DMS53 treated with DMSO at 0.1 percent for 48 hours (cell line): Measurements from ENCODE around the gene KCNJ12.
"Not testable (repeated sequence)": the region's sequence is repeated elsewhere in the genome, so short reads cannot be mapped to it uniquely, and the experiment has no call there.

Experiments used
- DNase-seq: peaks from one replicate; lab custom pipeline; 2025; ENCODE audit not compliant: unreplicated experiment; lab: John Stamatoyannopoulos, UW

Gene KCNJ12

DNA sequence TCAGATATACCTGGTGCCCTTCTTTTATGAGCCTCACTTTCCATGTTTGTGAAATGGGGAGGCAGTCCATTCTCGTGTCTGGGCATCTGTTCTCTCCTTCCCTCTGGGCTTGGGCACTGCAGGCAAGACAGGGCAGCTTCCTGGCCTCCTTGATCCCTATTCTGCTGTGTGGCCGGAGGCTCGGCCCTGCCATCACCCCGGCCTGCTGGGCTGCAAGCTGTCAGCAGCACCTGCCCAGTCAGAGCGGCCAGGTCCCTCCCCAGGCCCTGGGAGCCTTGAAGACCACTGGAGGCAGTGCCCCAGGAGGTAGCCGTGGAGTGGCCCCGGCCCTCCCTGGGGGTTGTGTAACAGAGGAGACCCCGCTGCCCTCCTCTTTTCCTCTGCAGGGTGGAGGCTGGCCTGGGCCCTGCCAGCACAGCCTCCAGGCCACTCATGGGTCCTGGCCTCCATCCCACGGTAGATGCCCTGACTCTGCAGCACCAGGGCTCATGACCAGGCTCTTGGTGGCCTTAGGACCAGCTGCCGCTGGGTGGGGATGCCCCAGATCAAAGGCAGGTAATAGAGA lies 9.2 kb downstream of the KCNJ12 start:
- no peak for DNase-seq

- DNase-seq = no peak
These were observed 11.5 kb downstream of the KCNJ12 start for GRCh38 chr17:21387616-21388015.

DNA sequence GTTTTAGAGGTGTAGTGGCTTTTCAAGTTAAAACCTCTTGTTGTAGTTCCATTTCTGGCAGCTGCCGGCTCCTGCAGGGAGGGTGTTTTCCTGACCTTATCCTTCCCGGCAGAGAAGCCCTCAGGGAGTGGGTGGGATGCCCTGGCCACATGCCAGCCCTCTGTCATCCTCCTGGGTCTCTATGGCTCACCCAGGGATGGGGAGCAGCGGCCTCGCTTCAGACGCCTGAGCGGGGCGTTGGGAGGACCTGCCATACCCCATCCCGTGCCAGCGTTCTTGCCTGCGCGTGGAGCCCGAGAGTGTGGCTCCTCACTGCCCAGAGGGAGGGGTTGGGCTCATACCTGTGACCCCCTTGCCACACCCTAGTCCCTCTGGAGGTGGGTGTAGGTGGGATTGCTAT lies 11.9 kb downstream of the KCNJ12 start:
- DNase-seq = no peak

- no peak for DNase-seq
These were observed 12.8 kb downstream of the KCNJ12 start for GRCh38 chr17:21388944-21389343.

DNA sequence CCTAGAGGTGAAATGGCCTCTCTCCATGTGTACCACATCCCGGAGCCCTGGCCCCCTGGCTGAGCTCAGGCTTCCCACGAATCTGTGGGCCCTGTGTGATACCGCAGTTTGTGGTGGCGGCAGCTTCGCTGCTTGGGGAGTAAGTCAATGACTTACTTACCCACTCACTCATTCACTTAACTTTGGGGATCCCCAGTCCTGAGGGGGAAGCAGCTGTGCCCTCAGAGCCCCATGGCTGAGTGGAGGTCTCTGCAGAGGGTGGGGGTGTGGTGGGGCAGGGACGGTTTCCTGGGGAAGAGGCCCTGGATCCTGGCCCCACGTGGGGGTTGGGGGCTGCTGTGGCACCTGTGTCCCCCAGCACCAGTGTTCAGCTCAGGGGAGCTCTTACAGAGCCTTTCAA lies 13.2 kb downstream of the KCNJ12 start:
- DNase-seq = no peak

DNA sequence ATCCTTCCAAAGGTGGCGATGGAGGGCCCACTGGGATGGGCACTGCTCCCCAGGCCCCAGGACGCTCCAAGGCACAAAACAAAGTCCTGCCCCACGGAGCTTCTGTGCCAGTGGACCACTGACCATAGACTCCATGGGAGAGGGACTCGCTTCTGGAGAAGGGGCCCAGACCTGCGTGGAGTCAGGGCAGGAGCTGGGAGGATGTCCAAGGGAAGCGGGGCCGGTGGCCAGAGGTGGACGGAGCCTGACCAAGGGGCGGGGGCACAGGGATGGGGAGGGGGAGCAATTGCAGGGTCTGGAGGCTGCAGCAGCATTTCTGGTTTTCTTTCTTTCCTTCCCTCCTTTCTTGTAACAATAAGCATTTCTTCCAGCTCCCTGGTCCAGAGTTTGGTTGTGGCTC lies 14.1 kb downstream of the KCNJ12 start:
- no peak for DNase-seq

- no peak for DNase-seq
These were observed 16.1 kb downstream of the KCNJ12 start for GRCh38 chr17:21392266-21392665.

- no peak for DNase-seq
These were observed 18.1 kb downstream of the KCNJ12 start for GRCh38 chr17:21394265-21394664.

DNA sequence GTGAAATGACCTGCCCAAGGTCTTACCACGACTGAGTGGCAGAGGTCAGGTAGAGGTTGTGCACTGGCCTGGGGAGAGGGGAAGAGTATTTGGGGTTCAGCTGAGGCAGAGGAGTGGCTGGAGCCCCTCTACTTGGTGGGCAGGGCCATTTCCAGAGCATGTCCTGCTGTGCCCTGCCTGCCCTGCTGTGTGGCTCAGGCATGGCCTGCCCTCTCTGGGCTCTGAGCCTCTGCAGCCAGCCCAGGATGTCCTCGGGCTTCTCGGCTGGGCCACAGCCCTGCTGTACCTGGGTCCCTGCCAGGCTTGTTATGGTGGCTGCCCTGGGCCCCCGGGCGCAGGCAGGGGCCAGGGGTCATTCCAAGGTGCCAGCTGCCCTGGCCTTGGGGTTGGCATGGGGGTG lies 19.6 kb downstream of the KCNJ12 start:
- no peak for DNase-seq

- DNase-seq = no peak
These were observed 20.1 kb downstream of the KCNJ12 start for GRCh38 chr17:21396237-21396636.

DNA sequence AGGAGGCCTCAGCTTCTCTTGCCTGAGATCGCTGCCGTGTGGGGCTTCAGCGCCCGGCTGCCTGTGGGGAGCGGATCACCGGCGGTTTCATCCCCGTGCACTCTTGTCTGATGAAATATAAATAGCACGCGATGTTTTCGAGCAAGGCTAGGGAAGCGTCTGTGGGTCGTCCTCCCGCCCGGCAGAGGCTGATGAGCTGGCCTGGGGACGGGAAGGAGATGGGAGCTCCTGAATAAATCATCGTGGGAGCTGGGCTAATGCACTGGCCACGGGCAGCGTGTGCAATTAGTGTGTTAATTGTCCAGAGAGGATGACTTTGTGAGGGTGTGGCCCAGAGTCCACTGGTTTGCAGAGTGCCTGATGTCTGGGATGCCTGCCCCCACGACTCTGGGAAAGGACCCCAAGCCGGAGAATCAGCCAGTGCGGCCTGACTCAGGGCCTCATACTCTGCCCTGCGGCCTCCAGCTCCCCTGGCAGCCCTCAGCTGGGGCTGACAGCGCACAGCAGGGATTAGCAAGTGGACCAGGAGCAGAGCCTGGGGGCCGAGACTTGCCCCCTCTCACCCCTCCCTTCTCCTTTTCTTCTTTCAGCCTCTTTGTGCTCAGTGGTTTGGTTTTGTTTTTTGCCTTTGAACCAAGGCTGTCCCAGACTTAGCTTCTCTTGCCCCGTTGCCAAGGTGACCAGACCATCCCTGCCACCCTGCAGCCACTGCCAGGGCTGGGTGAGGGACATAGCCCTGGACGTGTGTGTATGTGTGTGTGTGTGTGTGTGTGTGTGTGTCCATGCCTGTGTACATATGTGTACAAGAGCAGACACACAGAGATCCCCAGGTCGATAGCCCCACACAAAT lies 21.4 kb downstream of the KCNJ12 start:
- no peak for DNase-seq

- no peak for DNase-seq
These were observed 23.5 kb downstream of the KCNJ12 start for GRCh38 chr17:21399474-21400186.

GRCh38 chr17:21400187-21400569 lies 24.0 kb downstream of the KCNJ12 start:
- not testable (repeated sequence) for DNase-seq

DNA sequence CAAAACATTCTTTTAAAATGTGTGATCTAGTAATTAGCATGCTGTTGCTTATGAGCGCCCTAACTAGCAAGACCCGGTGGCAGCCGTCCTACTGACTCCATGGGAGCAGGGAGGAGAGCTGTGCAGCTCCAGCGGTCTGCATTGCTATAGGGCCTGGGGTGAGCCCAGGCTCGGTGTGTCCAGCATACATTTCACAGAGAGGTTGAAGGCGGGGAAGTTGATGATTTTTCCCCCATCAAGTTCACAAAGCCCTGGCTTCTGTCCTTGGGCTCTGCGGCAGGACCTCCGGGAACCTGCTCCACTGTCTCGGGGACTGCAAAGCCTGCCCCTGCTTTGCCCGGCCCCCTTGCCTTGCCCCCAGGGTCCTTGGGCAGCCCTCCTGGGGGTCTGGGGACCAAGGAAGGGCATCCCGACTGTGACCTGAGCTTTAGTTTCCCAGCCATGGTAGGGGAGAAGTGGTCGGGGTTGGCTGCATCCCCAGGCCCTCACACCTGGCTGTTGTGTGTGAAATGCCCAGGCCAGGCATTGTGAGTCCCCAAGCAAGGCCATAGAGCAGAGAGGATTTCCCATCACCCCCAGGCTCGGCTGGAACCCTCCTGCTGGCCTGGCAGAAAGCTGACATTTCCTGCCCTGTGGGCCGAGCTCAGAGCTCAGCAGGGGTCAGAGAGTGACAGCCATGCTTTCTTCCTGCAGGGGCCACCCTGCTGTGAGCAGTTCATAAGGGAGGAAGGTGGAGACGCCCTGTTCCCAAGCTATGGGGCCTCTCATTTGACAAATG lies 24.8 kb downstream of the KCNJ12 start:
- no peak for DNase-seq

DNA sequence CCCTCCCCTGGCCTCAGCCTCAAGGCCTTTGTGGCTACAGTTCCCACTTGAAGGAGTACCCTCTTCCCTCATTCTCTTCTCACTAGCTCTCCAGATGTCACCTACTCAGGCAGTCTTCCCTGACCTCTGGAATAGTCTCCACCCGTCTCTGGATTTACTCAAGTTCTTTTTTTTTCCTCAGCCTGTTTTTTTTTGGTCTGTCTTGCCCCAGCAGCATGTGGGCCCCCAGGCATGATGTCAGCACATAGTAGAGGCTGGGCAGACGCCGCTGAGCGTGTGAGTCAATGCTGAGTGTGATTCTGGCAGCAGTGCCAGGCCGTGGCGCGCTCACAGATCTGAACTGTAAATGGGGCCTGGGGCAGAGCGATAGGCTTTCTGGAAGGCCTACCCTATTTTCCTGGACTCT lies 26.0 kb downstream of the KCNJ12 start:
- not testable (repeated sequence) for DNase-seq

DNA sequence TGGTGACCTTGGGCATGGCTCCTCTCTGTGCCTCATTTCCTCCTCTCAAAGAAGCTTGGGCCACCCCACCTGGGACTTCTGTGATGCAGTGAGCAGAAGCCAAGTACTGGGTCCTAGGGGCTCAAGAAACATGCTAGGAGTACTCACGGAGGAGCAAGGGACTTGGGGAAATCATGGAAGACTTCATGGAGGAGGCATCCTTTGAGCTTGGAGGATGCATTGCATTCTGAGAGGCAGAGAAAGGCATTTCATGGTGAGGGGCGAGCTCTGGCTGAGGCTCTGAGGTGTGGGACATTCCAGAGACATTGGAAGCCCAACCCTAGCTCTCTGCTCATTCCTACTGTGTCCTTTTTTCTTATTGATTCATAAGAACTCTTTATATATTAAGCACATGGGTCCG lies 26.8 kb downstream of the KCNJ12 start:
- not testable (repeated sequence) for DNase-seq

DNA sequence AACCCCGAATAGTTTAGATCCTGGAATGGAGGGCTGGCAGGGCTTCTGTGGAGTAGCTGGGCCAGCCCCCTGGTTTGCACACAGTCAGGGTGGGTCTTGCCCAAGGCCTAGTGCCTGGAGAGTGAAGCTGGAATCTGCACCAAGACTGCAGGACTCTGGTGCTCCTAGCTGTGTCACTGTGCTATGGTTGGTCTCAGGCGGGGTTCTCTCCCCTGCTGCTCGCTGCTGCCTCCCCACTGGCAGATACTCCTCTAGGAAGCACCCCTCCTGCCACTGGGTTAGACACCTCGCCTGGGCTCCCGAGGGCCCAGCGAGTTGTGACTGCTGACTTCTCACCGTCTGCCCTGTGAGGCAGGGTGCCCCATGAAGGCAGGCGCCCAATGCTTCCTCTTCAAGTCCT lies 27.9 kb downstream of the KCNJ12 start:
- not testable (repeated sequence) for DNase-seq

DNA sequence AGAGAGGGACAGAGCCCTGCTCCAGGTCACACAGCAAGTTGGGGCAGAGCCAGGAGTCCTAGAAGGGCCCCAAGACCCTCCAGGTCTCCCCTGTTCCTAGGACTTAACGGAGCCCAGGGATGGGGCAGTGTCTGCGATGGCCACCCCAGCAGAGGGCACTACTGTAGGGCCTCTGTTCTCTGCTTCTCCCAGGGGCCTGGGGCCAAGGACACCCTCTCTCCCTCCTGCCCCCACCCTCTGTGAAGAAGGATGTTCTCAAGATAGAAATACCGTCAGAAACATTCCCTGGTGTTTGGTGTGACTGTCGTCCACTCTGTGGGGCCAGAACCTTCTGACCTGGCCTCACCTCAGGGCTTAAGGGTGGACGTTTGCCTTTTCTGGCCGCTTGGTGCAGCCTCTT lies 28.4 kb downstream of the KCNJ12 start:
- not testable (repeated sequence) for DNase-seq

- DNase-seq = not testable (repeated sequence)
These were observed 29.0 kb downstream of the KCNJ12 start for GRCh38 chr17:21404956-21405731.

DNA sequence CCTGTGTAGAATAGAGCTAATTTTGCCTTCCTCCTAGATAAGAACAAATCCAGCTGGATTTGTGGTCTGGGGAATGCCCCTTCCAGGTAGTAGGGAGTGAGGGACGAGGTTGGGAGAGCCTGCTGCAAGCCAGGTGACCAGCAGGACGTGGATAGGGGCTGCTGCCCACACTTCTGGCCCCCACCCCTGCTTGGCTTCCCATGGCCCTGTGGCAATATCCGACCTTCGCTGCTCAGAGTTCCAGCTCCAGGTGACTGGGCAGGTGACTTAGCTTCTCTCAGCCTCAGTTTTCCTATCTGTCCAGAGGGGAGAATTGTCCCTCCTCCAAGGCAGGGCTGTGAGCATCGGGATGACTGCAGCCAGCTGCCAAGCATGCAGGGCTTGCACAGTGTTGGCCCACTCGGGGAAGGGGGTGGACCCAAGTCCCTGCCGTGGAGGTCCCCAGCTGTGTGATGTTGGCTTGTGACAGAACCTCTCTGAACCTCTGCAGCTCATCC lies 29.8 kb downstream of the KCNJ12 start:
- DNase-seq = not testable (repeated sequence)
